SK-N-SH (cell line): ENCODE results near the gene ADAMTS3.

Source experiments
- CHD2 ChIP-seq: fragments of 150-350 bp; IDR thresholded peaks from 2 replicates; pipeline ENCODE4 v1.6.1; 2018; ENCODE audit warnings: low read length; ENCODE audit not compliant: partially characterized antibody
- ELF1 ChIP-seq: IDR thresholded peaks from 2 replicates; pipeline ENCODE4 v1.4.0; 2012
- EP300 ChIP-seq, 2 experiments: IDR thresholded peaks; 2 replicates each; pipeline versions ENCODE4 v1.4.0 to v1.6.1; 2012; ENCODE audit warnings: borderline replicate concordance in 1 of 2, low read depth in 1 of 2, low read length in 1 of 2
- FOXM1 ChIP-seq: IDR thresholded peaks from 2 replicates; pipeline ENCODE4 v1.4.0; 2012; ENCODE audit warnings: low read depth, mild to moderate bottlenecking
- JUND ChIP-seq: IDR thresholded peaks from 2 replicates; pipeline ENCODE4 v1.4.0; 2012
- NFIC ChIP-seq: IDR thresholded peaks from 2 replicates; pipeline ENCODE4 v1.4.0; 2012; ENCODE audit warnings: borderline replicate concordance
- NRF1 ChIP-seq: IDR thresholded peaks from 2 replicates; pipeline ENCODE4 v1.6.1; 2012; ENCODE audit warnings: low read depth, mild to moderate bottlenecking, low read length
- RAD21 ChIP-seq: IDR thresholded peaks from 2 replicates; pipeline ENCODE4 v1.6.1; 2012; ENCODE audit warnings: mild to moderate bottlenecking, low read length
- SMC3 ChIP-seq: IDR thresholded peaks from 2 replicates; pipeline ENCODE4 v1.6.1; 2012; ENCODE audit warnings: low read depth, low read length, improper control_type of control experiment
- USF2 ChIP-seq: fragments of 150-350 bp; IDR thresholded peaks from 2 replicates; pipeline ENCODE4 v1.6.1; 2017; ENCODE audit warnings: antibody characterized with exemption, low read length, low read depth, borderline replicate concordance
- ZBTB33 ChIP-seq: IDR thresholded peaks from 2 replicates; pipeline ENCODE4 v1.4.0; 2012; ENCODE audit warnings: low read depth, borderline replicate concordance
- TF ChIP-seq, protein P1 (sequence below): fragments of 200-600 bp; sonication (generic); IDR thresholded peaks from 2 replicates; pipeline ENCODE4 v1.6.1; 2017; ENCODE audit warnings: antibody characterized with exemption, mild to moderate bottlenecking, moderate library complexity
- TF ChIP-seq, protein P2 (sequence below): IDR thresholded peaks from 2 replicates; pipeline ENCODE4 v1.6.1; 2012; ENCODE audit warnings: mild to moderate bottlenecking, low read depth, low read length, moderate library complexity

DNA sequence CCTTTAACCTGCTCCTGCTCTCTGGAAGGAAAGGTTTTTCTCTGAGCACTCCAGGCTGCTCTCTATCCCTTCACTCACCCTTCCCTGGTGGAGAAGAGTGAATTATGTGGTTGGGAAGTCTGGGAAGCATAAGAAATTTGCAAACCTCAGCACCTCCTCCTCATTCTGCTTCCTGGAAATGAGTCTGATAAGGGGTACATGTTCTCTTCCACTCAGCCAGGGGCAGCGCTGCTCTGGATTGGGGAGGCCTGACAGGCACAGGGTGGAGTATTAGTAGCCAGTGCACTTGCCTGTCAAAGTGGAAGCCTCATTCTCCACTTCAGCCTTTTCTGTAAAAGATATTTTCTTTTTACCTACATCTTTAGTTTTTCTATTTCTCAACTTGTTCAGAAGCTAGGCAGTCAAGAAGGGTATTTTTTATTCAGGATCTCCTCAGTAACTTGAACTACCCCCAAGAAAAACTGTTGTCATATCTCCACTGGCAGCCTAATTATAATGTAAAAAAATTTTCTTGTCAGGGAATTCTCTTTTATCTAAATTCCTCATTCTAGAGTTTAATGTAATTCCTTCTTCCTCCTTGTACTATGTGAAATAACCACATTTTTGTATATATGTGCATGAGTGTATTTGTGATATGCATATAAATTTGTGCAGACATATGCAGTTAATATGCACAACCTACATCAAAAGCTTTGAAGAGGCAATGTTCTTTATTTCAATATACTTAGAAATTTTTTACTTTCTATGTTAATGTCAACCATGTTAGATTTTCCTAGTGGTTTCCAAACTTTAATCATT is 15.3 kb downstream of the ADAMTS3 start:
- TF ChIP-seq, protein P1, sequence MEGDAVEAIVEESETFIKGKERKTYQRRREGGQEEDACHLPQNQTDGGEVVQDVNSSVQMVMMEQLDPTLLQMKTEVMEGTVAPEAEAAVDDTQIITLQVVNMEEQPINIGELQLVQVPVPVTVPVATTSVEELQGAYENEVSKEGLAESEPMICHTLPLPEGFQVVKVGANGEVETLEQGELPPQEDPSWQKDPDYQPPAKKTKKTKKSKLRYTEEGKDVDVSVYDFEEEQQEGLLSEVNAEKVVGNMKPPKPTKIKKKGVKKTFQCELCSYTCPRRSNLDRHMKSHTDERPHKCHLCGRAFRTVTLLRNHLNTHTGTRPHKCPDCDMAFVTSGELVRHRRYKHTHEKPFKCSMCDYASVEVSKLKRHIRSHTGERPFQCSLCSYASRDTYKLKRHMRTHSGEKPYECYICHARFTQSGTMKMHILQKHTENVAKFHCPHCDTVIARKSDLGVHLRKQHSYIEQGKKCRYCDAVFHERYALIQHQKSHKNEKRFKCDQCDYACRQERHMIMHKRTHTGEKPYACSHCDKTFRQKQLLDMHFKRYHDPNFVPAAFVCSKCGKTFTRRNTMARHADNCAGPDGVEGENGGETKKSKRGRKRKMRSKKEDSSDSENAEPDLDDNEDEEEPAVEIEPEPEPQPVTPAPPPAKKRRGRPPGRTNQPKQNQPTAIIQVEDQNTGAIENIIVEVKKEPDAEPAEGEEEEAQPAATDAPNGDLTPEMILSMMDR, result no peak
- TF ChIP-seq NRF1 (no peak), SMC3 (no peak), RAD21 (no peak), CHD2 (no peak), USF2 (no peak), JUND (no peak), EP300 (IDR thresholded peaks at IDR 0.05; ENCODE audit: borderline replicate concordance in 1 of 2, low read depth in 1 of 2, low read length in 1 of 2) (no peak), ZBTB33 (no peak), ELF1 (no peak), NFIC (no peak), FOXM1 (no peak)
- TF ChIP-seq, protein P2, sequence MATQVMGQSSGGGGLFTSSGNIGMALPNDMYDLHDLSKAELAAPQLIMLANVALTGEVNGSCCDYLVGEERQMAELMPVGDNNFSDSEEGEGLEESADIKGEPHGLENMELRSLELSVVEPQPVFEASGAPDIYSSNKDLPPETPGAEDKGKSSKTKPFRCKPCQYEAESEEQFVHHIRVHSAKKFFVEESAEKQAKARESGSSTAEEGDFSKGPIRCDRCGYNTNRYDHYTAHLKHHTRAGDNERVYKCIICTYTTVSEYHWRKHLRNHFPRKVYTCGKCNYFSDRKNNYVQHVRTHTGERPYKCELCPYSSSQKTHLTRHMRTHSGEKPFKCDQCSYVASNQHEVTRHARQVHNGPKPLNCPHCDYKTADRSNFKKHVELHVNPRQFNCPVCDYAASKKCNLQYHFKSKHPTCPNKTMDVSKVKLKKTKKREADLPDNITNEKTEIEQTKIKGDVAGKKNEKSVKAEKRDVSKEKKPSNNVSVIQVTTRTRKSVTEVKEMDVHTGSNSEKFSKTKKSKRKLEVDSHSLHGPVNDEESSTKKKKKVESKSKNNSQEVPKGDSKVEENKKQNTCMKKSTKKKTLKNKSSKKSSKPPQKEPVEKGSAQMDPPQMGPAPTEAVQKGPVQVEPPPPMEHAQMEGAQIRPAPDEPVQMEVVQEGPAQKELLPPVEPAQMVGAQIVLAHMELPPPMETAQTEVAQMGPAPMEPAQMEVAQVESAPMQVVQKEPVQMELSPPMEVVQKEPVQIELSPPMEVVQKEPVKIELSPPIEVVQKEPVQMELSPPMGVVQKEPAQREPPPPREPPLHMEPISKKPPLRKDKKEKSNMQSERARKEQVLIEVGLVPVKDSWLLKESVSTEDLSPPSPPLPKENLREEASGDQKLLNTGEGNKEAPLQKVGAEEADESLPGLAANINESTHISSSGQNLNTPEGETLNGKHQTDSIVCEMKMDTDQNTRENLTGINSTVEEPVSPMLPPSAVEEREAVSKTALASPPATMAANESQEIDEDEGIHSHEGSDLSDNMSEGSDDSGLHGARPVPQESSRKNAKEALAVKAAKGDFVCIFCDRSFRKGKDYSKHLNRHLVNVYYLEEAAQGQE, result no peak
